ENCODE results near the gene ZSWIM3.

- TF ChIP-seq, protein P1, sequence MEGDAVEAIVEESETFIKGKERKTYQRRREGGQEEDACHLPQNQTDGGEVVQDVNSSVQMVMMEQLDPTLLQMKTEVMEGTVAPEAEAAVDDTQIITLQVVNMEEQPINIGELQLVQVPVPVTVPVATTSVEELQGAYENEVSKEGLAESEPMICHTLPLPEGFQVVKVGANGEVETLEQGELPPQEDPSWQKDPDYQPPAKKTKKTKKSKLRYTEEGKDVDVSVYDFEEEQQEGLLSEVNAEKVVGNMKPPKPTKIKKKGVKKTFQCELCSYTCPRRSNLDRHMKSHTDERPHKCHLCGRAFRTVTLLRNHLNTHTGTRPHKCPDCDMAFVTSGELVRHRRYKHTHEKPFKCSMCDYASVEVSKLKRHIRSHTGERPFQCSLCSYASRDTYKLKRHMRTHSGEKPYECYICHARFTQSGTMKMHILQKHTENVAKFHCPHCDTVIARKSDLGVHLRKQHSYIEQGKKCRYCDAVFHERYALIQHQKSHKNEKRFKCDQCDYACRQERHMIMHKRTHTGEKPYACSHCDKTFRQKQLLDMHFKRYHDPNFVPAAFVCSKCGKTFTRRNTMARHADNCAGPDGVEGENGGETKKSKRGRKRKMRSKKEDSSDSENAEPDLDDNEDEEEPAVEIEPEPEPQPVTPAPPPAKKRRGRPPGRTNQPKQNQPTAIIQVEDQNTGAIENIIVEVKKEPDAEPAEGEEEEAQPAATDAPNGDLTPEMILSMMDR (IDR thresholded peaks at IDR 0.05) = no peak
- TF ChIP-seq POLR2A (IDR thresholded peaks at IDR 0.05) = no peak
Measured at GRCh38 chr20:45857882-45858216, 435 bp downstream of the ZSWIM3 start.

Measured in right lobe of liver (tissue), 4 donors.